Epithelial cell of prostate (primary cell): Measurements from ENCODE around the gene TTC39A.
A peak's percentile ranks its signal among the peaks of the same experiment; 100 is the strongest.

Experiments used
- DNase-seq: peaks from one replicate; pipeline ENCODE4 v3.0.0-alpha.2; 2011; ENCODE audit warnings: low read depth, low spot score
- H3K27ac ChIP-seq: fragments of 450-650 bp; 2 replicates; pipeline ENCODE4 v1.5.1; 2017; ENCODE audit warnings: mild to moderate bottlenecking

Gene TTC39A

DNA sequence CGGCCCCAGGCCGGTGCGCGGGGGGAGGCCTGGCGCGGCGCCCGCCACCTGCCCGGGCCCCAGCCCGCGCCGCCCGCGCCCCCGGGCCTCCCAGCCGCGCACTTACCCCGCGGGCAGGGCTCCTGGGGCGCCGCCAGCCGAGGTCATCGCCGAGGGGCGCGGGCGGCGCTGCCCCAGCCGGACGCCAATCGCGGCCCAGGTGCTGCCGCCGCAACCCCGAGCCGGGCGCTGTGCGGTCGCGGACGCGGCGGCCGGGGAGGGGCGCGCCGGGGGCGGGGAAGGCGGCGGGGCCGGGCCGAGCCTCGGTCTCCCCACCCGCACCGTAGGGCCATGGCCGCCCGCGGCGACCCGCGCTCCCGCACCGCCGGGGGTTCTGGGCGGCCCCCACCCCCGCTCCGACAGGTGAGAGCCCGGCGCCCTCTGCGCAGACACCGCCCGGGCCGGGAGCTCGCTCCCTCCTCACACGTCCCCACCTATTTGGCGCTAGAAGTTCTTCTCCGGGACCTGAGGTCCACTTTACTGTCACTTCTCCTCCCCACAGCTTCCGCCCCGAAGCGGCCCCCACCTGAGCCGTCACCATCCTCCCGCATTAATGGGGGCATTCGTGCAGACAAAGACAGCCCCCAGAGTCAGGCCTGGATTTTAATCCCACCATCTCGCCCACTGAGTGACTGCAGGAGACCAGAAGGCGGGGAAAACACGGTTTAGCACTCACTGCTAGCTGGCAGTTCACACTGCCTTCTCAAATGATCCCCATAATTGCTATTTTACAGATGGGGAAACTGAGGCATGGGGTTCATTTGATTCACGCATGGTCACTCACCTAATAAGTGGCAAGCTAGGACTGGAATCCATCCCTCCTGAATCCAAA lies at the start of gene TTC39A:
TSS of gene TTC39A (minus strand) at position 232 of the 871 bp plus-strand sequence. CDS start at position 147, 85 bp downstream.
- no peak for DNase-seq
- H3K27ac ChIP-seq: peak within 1 kb of the TSS; percentile 77

DNA sequence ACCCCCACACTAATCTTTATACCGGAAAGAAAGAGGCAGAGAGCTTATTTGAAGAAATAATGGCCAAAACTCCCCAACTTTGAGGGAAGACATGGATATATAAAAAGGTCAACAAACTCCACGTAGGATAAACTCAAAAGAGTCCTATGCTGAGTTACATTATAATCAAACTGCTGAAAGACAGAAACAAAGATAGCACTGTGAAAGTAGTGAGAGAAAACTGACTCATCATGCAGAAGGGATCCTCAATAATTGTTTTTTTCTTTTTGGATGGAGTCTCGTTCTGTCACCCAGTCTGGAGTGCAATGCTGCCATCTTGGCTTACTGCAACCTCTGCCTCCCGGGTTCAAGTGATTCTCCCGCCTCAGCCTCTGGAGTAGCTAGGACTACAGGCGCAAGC lies 48.5 kb upstream of the TTC39A start:
- H3K27ac ChIP-seq: no peak overlapping the region
- no peak for DNase-seq

DNA sequence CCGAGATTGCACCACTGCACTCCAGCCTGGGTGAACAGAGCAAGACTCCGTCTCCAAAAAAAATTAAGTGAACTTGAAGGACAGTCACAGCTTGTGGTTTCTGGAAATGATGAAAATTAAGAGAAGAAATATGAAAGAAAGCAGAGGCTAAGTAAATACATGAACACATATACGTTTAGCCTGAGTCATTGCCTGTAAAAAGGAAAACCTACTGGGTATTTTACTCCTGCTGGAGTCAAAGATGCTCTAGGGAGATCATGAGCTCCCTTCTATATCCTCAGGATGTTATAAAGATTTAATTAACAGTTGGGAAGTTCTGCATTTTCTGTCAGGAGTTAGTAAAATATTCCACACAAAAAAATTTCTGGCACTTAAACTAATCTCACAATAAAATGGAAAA lies 43.5 kb upstream of the TTC39A start:
- H3K27ac ChIP-seq: no peak overlapping the region
- no peak for DNase-seq

DNA sequence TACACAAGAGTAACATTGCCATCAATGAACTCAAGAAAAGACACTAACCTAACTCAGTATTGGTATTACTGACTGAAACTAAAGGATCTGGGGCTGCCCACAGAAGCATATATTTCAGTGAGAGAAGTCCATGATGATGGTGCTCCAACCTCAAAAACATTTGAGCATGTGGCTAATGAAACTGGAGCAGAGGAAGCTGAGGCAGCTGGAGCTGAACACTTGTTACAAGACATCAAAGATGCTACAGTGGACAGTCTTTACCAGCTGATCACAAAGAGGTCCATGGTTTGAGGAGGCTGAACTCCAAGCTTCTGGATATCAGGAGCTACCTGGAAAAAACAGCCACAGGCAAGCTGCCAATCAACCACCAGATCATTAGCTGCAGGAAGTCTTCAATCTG lies 42.2 kb upstream of the TTC39A start:
- H3K27ac ChIP-seq: no peak overlapping the region
- DNase-seq: no peak

DNA sequence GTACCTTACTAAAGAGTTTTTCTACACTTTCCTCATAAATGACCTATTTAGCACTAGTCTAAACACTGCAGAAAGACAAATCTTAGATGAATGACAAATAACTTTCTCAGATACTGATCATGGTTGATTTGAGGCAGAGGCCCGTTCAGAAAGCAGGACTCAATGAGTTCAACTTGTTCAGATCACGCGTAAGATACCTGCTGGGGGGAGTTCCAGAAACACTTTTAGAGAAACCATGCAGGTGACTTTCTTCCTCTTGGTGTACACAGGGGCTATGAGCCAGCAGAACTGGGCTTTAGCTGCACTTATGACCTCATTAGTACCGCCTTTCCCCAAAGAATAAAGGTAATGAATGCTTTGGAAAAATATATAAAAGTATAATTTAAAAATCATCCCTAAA lies 38.8 kb upstream of the TTC39A start:
- no peak overlapping the region for H3K27ac ChIP-seq
- DNase-seq: no peak

DNA sequence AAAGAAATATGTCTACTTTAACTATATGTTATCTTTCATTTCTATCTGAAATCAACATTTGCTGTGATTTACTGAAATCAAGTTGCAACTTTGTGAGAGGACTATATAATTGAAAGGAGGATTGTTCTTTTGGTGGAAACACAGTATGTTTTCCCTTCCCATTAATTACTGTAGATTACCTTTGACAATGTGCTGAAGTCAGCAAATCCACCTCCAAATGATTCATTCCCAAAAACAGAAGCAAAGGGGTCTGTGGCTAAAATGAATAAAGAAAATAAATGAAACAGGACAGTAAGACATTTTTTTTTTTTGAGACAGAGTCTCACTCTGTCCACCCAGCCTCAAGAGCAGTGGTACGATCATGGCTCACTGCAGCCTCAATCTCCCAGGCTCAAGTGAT lies 35.4 kb upstream of the TTC39A start:
- no peak overlapping the region for H3K27ac ChIP-seq
- DNase-seq: no peak

DNA sequence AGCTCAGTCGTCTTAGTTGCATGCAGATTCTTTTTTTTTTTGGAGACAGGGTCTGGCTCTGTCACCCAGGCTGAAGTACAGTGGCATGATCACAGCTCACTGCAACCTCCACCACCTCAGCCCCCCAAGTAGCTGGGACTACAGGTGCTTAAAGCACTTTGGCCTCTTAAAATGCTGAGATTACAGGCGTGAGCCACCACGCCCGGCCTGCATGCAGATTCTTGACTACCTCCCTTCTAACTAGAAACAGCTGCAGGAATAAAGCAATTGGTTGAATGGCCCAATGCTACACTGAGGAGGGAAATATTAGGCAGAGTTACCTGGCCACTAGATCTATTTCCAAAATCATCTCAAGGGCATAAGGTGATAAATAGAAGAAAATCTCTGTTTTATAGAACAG lies 29.5 kb upstream of the TTC39A start:
- no peak overlapping the region for H3K27ac ChIP-seq
- no peak for DNase-seq

DNA sequence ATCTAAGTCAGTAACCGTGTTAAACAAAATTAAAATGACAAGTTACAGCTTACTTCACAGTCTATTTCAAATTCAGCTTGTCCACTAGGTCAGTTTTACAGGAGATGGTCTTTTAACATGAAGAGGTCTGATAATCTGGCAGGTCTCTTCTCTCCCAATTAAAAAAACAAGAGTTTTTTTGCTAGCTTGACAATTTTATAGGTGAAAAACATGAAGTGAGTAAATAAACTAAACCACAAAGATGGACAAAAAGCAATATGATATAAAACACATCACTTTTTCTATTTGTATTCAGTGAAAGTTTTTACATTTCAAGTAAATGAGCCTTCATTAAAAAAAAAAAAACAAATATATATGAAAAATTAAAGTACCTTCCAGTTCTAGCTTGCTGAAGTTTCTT lies 25.0 kb upstream of the TTC39A start:
- H3K27ac ChIP-seq: no peak overlapping the region
- no peak for DNase-seq

DNA sequence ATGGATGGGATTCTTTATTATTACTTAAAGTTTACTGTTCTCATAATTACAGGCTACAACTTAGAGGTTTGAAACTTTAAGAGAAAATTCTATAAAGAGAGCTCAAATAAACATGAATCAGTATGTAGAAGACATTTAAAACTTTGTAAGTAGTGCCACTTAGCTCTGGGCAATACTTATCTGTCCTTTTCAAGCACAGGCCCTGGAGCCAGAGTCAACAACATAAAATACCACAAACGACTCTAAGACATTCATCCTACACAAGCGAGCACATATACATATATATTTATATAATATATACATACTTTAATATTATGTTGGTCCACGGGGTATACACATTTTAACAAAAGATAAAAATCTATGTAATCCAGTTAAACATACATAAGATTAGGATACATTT lies 24.1 kb upstream of the TTC39A start:
- H3K27ac ChIP-seq: no peak overlapping the region
- no peak for DNase-seq

DNA sequence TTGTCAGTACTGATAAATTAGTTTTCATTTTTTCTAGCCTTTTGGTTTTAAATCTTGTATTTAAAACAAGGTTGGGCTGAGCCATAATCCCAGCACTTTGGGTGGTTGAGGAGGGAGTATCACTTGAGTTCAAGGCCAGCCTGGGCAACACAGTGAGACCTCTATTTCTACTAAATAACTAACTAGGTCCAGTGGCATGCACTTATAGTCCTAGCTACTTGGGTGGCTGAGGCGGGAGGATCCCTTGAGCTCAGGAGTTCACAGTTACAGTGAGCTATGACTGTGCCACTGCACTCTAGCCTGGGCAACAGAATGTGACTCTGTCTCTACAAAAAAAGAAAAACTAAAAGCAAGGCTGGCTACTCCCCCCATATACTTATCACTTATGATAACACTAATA lies 21.5 kb upstream of the TTC39A start:
- DNase-seq: no peak
- H3K27ac ChIP-seq: no peak overlapping the region

DNA sequence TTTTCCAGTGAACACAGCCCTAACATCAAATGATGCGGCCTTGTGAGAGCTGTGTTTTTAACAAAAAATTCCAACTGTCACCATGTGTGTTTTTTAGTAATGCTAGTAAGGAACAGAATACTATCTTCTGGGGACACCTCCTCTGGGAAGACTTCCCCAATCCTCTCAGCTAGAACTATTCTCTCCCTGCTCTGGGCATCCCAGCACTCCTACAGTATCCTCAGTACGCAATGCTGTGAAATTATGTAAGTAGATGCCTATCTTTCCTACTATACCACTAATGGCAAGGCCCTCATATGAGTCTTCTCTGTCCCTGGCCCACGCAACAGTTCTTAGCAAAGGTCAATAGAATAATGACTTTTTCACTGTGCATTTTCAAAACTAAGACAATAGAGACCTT lies 19.5 kb upstream of the TTC39A start:
- H3K27ac ChIP-seq: no peak overlapping the region
- no peak for DNase-seq

DNA sequence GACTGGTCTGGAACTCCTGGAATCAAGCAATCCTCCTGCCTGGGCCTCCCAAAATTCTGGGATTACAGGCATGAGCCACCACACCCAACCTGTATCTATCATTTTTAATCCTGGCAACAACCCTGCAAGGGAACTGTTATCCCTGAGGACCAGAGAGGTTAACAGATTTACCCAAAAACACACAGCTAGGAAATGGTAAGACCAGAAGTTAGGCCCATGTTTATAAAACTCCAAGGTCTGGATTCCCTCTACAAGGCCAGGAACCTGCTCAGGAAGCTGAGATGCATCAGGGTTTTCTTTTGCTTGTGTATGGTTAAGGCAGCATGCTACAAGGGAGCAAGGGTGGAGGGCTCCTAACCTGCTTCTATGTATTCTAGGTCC lies 17.8 kb upstream of the TTC39A start:
- H3K27ac ChIP-seq: no peak overlapping the region
- DNase-seq: no peak

DNA sequence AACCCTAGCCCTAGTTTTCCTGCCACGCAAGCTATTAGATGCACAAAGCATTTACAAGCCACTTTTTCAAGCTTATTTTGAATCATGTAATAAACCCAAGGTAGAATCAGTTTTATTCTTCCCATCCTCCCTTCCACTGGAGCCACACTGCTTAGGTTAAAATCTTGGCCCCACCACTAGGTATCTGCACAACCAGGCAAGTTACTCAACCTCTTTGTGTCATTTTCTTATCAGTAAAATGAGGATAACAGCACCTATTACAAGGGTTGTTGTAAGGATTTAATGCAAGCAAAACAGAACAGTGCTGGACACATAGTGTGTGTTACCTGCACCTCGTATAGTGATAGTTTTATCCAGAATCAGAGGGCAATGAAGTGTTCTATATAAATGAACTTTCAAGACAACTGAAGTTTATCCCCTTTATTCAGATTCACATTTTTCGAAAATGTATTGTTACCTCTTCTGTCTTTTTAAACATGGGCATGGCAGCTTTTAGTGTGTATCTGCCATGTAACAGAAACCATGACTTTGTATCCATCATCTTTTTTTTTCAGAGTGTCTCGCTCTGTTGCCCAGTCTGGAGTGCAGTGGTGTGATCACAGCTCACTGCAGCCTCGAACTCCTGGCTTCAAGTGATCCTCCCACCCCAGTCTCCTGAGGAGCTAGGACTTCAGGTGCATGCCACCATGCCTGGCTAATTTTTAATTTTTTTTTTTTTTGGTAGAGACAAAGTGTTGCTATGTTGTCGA lies 17.2 kb upstream of the TTC39A start:
- DNase-seq: no peak
- H3K27ac ChIP-seq: no peak overlapping the region

DNA sequence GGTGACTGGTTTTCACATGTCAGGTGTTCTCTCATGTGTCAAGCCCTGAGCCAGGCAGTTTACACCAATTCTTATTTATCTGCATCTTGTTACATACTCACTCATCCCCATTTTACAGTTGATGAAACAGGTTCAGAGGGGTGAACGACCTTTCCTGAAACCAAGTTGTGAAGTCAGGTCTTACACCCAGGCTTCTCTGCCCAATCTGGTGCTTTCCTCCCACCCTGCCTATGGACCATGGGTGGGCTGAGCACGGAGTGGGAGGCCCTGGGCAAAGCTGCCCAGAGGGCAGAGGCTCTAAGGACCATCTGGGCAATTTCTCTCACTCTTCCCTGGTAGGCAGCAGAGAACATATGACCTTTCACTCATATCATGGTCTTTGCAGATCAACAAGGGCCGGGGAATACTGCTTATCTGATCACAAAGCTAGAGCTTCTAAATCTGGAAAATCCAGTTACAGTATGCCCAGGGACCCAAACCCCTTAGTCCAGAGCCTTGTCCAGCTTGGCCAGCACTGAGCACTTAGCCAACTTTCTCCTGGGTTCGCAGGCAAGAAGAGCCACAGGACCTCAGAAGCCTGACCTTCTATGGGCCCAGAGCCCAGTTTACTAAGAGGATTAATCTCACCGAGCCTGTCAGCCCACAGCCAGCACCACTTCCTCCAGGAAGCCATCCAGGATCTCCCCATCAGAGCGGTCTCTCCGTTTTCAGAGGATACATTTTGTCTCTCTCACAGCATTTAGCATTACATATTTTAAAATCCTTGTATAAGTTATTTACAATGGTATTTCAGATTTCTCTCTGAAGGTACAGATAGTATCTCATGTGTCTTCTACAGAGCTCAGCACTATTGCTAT lies 16.0 kb upstream of the TTC39A start:
- DNase-seq: no peak
- H3K27ac ChIP-seq: no peak overlapping the region

DNA sequence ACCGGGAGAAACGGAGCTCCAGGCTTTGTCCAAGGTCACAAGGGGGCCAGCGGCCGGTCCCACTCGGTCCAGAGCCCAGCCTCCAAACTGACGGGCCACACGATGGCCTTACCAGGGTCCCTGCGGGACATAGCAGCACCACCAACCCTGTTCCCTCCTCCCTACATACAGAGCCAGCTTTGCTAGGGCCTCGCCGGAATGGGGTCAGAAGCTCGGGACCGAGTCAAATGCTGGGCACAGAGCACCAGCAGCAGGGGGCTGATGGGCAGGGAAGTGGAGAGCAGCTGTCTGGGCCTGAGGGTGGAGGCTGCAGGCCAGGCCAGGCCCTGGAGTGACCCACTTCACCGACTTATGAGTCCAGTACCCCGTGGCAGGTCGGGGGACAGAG lies 14.9 kb upstream of the TTC39A start:
- no peak for DNase-seq
- no peak overlapping the region for H3K27ac ChIP-seq

DNA sequence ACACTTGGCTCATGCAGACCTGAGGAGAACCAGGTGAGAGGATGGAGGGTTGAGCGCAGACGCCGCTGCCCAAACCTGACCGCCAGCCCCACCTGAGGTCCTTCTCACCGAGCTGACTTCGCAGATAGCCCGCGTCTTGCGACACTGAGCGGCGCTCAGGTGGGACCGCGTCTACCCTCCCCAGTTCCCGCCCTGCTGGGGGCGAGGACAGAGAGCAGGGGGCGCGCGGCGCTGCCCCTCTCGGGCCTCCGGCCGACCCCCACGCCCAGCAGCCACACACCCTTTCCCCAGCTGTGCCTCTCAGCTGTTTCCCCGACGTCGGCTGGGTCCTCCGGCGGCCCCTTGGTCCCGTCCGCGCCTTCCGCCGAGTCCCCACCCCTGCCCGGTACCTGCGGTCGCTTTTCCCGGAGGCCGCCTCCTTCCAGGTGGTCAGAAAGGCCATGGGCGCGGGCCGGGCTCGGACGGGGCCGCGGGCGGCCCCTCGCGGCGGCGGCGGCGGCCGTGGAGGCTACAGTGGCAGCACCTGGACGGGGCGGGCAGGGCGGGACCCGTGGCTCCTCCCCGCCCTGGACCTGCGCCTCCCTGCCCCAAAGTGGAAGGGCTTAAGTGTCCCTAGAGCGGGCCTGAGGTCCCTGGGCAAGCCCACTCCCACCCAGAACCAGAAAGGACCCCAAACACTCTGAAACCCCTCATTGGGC lies 14.4 kb upstream of the TTC39A start:
- DNase-seq: no peak
- H3K27ac ChIP-seq: no peak overlapping the region

DNA sequence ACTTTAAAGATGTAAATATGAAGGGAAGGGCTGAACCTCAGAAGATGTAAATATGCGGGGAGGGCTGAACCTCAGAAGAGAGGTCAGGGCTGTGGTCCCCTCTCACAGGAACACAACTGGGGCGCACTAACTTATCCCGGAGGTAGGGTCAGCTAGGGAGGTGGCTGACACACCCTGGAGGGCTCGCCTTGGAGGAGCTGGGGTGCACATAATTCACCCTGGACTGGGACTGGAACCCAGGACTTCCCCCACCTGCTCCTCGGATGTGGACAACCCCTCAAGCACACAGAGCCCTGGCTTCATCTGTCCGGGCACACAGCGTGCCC lies 13.9 kb upstream of the TTC39A start:
- DNase-seq: no peak
- H3K27ac ChIP-seq: no peak overlapping the region

DNA sequence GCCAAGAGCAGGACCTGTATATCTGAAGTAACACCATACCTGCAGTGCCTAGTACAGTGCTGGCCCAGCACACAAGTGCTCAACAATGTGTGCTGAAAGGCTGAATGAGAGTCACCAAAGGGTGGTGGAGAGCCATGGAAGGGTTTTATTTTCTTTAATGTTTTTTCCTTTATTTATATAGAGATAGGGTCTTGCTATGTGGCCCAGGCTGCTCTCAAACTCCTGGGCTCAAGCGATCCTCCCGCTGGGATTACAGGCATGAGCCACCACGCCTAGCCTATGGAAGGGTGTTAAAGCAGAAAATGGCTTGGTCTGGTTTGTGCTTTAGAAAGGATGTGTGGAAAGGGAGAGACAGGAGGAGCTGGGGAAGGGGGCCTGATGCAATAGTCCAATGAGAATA lies 13.3 kb upstream of the TTC39A start:
- no peak for DNase-seq

DNA sequence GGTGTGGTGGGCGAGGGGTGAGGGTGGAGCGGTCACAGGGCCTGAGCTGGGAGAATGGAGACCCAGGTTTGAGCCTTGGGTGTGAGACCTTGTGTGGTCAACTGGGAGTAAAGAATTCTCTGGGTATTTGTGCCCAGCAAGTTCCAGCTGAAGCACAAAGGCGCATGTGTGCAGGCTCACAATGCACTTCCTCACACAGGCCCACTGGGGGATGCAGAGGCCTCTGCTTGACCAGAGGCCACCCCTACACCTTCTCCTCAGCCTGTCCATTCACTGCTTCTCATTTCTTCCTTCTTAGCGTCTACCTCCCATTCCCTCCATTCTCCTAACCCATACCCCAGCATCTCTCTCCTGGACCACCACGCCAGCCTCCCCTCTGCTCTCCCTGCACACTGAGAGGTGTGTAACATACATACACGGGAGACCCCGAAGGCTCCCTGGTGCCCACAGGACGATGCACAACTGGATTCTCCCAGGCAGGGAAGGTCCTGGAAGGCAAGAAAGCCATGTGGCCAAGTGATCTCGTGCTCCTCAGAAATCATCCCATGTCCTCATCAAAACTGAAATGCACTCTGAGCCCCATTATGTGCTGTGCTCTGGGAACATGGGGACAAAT lies 12.3 kb upstream of the TTC39A start:
- DNase-seq: no peak

More for the DNA sequence above, 13.3 kb upstream of the TTC39A start:
- H3K27ac ChIP-seq: no peak overlapping the region

More for the DNA sequence above, 12.3 kb upstream of the TTC39A start:
- no peak overlapping the region for H3K27ac ChIP-seq
